SK-N-MC (cell line): ENCODE results near the gene CTU1.

ENCODE experiments used
- EZH2 ChIP-seq: fragments of 200-600 bp; sonication (generic); IDR thresholded peaks from one replicate; pipeline ENCODE4 v1.6.1; 2017; ENCODE audit warnings: antibody characterized with exemption
- POLR2AphosphoS5 ChIP-seq: IDR thresholded peaks from 2 replicates; pipeline ENCODE4 v1.6.1; 2012; ENCODE audit warnings: mild to moderate bottlenecking, low read depth, low read length, borderline replicate concordance

GRCh38 chr19:51137792-51138425 is 29.7 kb upstream of the CTU1 start:
- TF ChIP-seq EZH2 = no peak
- no peak for TF ChIP-seq POLR2AphosphoS5
